IMR-90 (cell line): ENCODE data around the gene LRRC15.

Experiments used
- CEBPB ChIP-seq: IDR thresholded peaks from 2 replicates; pipeline ENCODE4 v1.6.1; 2012; ENCODE audit warnings: low read depth, low read length, improper control_type of control experiment
- FOS ChIP-seq: fragments of 150-350 bp; IDR thresholded peaks from 2 replicates; pipeline ENCODE4 v1.6.1; 2016; ENCODE audit warnings: low read depth, low read length
- POLR2A ChIP-seq: IDR thresholded peaks from 2 replicates; pipeline ENCODE4 v1.6.1; 2012; ENCODE audit warnings: mild to moderate bottlenecking, low read depth, low read length
- TF ChIP-seq, protein P1 (sequence below): conservative IDR thresholded peaks from 2 replicates; pipeline ENCODE4 v1.5.1; 2012; ENCODE audit warnings: mild to moderate bottlenecking, low read depth, low read length, improper control_type of control experiment
- TF ChIP-seq, protein P2 (sequence below): fragments of 150-350 bp; IDR thresholded peaks from 2 replicates; pipeline ENCODE4 v1.6.1; 2016; ENCODE audit warnings: low read depth, mild to moderate bottlenecking, low read length, moderate library complexity, borderline replicate concordance

DNA sequence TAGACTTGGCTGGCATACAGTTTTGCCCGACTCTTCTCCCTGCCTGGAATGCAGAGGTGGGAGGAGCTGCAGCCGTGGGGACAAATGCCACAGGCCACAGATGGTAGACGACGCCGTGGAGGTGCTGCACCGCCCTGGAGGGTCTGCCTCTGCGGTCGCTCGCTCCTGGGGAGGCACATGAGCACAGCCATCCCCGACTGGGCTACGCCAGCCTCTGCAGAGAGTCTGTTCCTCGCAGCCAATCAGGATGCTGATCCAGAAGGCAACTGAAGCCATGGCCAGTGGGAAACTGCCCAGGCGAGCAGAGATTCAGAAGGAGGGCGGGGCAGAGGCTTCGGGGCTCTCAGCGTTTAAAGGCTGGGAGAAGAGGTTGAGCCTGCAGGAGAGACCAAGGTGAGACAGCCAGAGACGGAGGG, 11.9 kb upstream of the LRRC15 start:
- TF ChIP-seq, protein P1, sequence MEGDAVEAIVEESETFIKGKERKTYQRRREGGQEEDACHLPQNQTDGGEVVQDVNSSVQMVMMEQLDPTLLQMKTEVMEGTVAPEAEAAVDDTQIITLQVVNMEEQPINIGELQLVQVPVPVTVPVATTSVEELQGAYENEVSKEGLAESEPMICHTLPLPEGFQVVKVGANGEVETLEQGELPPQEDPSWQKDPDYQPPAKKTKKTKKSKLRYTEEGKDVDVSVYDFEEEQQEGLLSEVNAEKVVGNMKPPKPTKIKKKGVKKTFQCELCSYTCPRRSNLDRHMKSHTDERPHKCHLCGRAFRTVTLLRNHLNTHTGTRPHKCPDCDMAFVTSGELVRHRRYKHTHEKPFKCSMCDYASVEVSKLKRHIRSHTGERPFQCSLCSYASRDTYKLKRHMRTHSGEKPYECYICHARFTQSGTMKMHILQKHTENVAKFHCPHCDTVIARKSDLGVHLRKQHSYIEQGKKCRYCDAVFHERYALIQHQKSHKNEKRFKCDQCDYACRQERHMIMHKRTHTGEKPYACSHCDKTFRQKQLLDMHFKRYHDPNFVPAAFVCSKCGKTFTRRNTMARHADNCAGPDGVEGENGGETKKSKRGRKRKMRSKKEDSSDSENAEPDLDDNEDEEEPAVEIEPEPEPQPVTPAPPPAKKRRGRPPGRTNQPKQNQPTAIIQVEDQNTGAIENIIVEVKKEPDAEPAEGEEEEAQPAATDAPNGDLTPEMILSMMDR = no peak
- TF ChIP-seq CEBPB (no peak), FOS (no peak), POLR2A (no peak)
- TF ChIP-seq, protein P2, sequence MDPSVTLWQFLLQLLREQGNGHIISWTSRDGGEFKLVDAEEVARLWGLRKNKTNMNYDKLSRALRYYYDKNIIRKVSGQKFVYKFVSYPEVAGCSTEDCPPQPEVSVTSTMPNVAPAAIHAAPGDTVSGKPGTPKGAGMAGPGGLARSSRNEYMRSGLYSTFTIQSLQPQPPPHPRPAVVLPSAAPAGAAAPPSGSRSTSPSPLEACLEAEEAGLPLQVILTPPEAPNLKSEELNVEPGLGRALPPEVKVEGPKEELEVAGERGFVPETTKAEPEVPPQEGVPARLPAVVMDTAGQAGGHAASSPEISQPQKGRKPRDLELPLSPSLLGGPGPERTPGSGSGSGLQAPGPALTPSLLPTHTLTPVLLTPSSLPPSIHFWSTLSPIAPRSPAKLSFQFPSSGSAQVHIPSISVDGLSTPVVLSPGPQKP = no peak
